Common myeloid progenitor, CD34-positive (primary cell): Measurements from ENCODE around the gene ABLIM3.

Source experiments
- CTCF ChIA-PET: fragments of 350-600 bp; sonication (Branson Sonifier 250); formaldehyde crosslinking; loops from one replicate; lab custom pipeline; 2021; ENCODE audit warnings: antibody characterized with exemption; lab: Charles Lee
- POLR2A ChIA-PET: fragments of 350-600 bp; sonication (Branson Sonifier 250); formaldehyde crosslinking; loops from one replicate; lab custom pipeline; 2021; ENCODE audit warnings: antibody characterized with exemption; lab: Charles Lee
- DNase-seq, 3 donors: peaks; one replicate each; pipeline versions ENCODE4 v3.0.0 to v3.0.0-alpha.2; 2013
- H3K27ac ChIP-seq, 2 experiments: 1 replicate in 1 of 2; 2 replicates in 1 of 2; pipeline ENCODE4 v1.7.0; 2013; ENCODE audit warnings: inconsistent platforms in 2 of 2, low read length in 2 of 2, mild to moderate bottlenecking in 2 of 2, low read depth in 1 of 2, moderate library complexity in 1 of 2; ENCODE audit not compliant: severe bottlenecking in 2 of 2, insufficient read depth in 1 of 2, poor library complexity in 1 of 2
- H3K27me3 ChIP-seq, 5 experiments: replicated peaks in 2 of 5; 1 replicate in 3 of 5; 2 replicates in 2 of 5; pipeline versions ENCODE4 v1.6.1 to v1.7.0; 2013; ENCODE audit warnings: low read length in 4 of 5, mild to moderate bottlenecking in 2 of 5, moderate library complexity in 2 of 5, inconsistent platforms in 1 of 5; ENCODE audit not compliant: insufficient read depth in 5 of 5, control insufficient read depth in 4 of 5
- H3K36me3 ChIP-seq, 4 experiments: 1 replicate in 2 of 4; 2 replicates in 2 of 4; pipeline versions ENCODE4 v1.6.1 to v1.7.0; 2013; ENCODE audit warnings: low read length in 3 of 4, control low read depth in 1 of 4, mild to moderate bottlenecking in 1 of 4; ENCODE audit not compliant: control insufficient read depth in 4 of 4, insufficient read depth in 4 of 4
- H3K4me1 ChIP-seq, 4 experiments: 1 replicate in 3 of 4; 2 replicates in 1 of 4; pipeline versions ENCODE4 v1.6.1 to v1.7.1; 2013; ENCODE audit warnings: low read length in 3 of 4, mild to moderate bottlenecking in 3 of 4, control low read depth in 1 of 4, inconsistent platforms in 1 of 4, moderate library complexity in 1 of 4; ENCODE audit not compliant: control insufficient read depth in 4 of 4, insufficient read depth in 4 of 4; ENCODE audit errors: control extremely low read depth in 1 of 4
- H3K4me3 ChIP-seq, 7 experiments: 1 replicate in 4 of 7; 2 replicates in 3 of 7; pipeline versions ENCODE4 v1.5.1 to v1.7.0; 2013; ENCODE audit warnings: mild to moderate bottlenecking in 7 of 7, low read length in 6 of 7, moderate library complexity in 6 of 7, inconsistent platforms in 2 of 7, low read depth in 2 of 7, control low read depth in 1 of 7; ENCODE audit not compliant: insufficient read depth in 4 of 7, control insufficient read depth in 1 of 7; ENCODE audit errors: extremely low read depth in 1 of 7
- H3K9me3 ChIP-seq, 5 experiments: 1 replicate in 4 of 5; 2 replicates in 1 of 5; pipeline versions ENCODE4 v1.6.1 to v1.7.1; 2013; ENCODE audit warnings: low read length in 4 of 5, mild to moderate bottlenecking in 2 of 5, inconsistent platforms in 1 of 5, low read depth in 1 of 5, moderate library complexity in 1 of 5; ENCODE audit not compliant: control insufficient read depth in 4 of 5, insufficient read depth in 2 of 5; ENCODE audit errors: control extremely low read depth in 1 of 5
- WGBS: methylation state at CpG from one replicate; pipeline ENCODE4 v1.1.5; 2013; ENCODE audit not compliant: insufficient coverage; 5-methylcytosine and 5-hydroxymethylcytosine counted together

The ABLIM3 gene

GRCh38 chr5:149309354-149309753 lies 168.1 kb downstream of the ABLIM3 start:
- CTCF ChIA-PET: interaction anchor here (0.7 to 3.1 kb wide), 5 partner anchors 10 to 60 kb away, joined by 3 to 19 read pairs (median 4); no protein-coding TSS in a partner anchor
- Histone ChIP-seq H3K27me3 (no peaks in the 10 kb centered on the region), H3K9me3 (no peaks in the 10 kb centered on the region), H3K4me1 (peaks cover 0 to 17% (median 13%) of the 10 kb centered on the region in 4 experiments), H3K4me3 (no peak overlapping the region), H3K27ac (no peak overlapping the region), H3K36me3 (no peaks in the 10 kb centered on the region)
- POLR2A ChIA-PET: no interaction called here
- DNase-seq: no peak
- WGBS: 91% methylated on average over 6 of the region's 6 CpGs
